ENCODE data around the gene GLRX5.
"Not testable (repeated sequence)": the region's sequence is repeated elsewhere in the genome, so short reads cannot be mapped to it uniquely, and the experiment has no call there.

GLRX5 gene

GRCh38 chr14:95557291-95557690, 22.4 kb downstream of the GLRX5 start:
- no peak for DNase-seq (ENCODE audit: low read depth in 2 of 2)

GRCh38 chr14:95557832-95558231, 23.0 kb downstream of the GLRX5 start:
- no peak for DNase-seq (ENCODE audit: low read depth in 2 of 2)

GRCh38 chr14:95559203-95559602, 24.4 kb downstream of the GLRX5 start:
- DNase-seq (ENCODE audit: low read depth in 2 of 2), result no peak

GRCh38 chr14:95561001-95561412, 26.2 kb downstream of the GLRX5 start:
- DNase-seq (ENCODE audit: low read depth in 2 of 2), result peak; percentile 43 to 78

GRCh38 chr14:95562892-95563685, 28.2 kb downstream of the GLRX5 start:
- no peak for DNase-seq (ENCODE audit: low read depth in 2 of 2)

- DNase-seq (ENCODE audit: low read depth in 2 of 2), result no peak
Measured at GRCh38 chr14:95564060-95564459, 29.2 kb downstream of the GLRX5 start.

DNA sequence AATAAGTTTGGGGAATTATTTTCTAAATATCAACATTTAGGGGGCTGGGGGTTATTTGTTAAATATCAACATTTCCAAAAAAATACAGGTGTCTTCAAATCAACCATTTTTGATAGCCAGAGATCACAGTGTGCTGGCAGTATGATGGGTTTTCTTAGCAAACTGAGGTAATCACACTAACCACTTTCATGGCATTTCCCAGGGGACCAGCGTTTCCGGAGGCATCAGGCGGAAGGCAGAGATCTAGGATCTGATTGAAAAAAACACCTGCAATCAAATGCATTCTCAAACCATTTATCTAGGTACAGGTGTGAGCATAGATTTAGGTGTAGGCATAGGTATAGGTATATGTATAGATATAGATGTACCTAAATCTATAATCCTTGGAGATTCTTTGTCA, 34.6 kb downstream of the GLRX5 start:
- no peak for DNase-seq (ENCODE audit: low read depth in 2 of 2)

- no peak for DNase-seq (ENCODE audit: low read depth in 2 of 2)
Measured at GRCh38 chr14:95573313-95573712, 38.5 kb downstream of the GLRX5 start.

DNA sequence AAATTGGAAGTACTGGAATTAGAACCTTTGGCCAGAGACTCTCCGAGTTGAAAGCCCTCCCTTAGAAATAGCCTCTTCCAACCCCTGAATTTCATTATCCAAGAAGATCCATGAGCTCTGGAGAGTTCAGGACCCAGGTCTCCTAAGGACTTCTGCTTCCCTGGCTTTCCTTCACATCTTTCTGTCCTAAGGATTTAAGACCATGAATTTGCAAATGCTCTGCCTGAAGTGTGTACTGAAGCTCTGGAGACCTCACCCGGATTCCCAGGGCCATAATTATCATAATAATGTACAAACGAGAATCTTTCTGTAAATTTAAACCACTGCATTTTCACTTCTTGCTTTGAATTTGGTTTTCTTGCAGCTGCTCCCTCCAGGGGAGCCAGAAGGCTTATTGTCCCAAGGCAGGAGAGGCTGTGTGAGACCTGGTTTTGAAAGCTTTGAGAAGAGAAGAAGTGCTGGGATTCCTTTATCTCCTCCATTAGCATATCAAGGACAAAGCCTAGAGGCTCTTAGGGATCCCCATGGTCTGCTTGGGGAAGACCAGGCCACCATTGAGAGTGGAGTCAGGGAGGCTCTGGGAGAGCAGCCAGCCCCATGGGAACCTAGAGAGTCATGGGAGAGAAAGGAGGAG, 41.1 kb downstream of the GLRX5 start:
- no peak for DNase-seq (ENCODE audit: low read depth in 2 of 2)

DNA sequence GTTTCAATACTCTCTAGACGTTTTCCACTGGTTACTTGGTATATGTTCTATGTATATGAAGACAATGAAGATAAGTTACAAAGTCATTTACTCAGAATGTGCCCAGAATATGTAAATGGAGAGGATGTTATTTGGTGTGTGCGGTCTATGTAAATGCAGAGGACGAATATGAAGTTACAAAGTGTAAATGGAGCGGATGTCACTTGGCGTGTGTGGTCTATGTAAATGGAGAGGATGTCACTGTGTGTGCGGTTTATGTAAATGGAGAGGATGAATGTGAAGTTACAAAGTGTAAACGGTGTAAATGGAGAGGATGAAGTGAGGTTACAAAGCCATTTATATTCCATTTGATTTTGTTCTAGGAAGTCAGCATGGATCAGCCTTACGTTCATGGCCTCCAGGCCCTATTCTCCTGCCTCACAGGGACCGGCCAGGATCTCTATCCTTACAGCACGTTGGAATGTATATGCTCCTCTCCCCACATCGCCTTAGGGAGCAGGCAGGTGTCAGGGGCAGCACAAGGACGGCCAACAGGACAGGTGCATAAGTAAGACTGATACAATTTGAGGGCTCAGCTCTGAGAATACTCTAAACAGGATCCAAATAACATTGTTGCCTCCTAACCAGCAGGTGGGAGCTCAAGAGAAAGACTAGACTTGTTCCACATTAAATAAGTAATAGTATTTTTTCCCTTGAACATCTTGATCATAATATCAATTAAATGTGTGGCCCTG, 42.4 kb downstream of the GLRX5 start:
- DNase-seq (ENCODE audit: low read depth in 2 of 2), result no peak

DNA sequence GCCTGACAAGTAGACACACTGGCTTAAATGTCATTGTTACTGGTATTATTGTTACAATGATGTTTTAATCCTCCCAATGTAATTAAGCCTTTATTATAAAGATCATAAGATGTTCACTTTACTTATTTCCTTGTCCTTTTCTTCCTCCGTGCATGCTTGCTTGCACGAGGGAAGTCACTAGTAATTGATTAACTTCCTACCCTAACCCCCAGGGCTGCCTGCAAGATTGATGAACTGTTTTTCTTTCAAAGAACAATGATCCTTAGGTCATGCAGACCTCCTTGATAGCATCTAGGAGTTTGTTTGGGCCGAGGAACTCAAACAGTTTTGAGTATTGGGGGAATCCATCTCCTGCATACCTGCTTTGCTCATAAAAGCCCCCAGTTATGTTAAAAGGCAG, 43.0 kb downstream of the GLRX5 start:
- no peak for DNase-seq (ENCODE audit: low read depth in 2 of 2)

GRCh38 chr14:95583836-95584617, 49.2 kb downstream of the GLRX5 start:
- DNase-seq (ENCODE audit: low read depth in 2 of 2), result not testable (repeated sequence)

DNA sequence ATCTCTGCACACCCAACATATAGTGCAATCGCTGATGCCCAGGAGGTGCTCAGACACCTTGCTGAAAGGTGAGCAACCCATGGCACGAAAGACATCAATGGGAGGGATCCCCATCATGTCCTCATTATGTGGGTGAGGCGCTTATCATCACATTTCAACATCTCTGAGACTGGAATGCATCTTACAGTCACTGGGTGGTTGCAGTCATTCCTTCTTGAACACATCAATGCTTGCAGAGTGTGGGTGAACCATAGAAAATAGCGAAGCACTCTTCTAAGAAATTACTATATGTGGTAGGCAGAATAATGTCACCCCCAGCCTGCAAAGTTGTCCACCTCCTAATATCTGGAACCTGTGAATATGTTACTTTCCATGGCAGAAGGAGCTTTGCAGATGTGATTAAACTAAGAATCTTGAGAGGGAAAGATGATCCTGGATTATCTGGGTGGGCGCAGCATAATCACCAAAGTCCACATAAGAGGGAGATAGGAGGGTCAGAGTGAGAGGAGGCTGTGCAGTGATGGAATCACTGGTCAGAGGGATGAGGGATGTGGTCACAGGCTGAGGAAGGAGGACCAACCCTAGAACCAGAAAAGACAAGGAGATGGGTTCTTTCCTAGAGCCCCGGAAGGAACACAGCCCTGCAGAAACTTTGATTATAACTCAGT, 51.2 kb downstream of the GLRX5 start:
- DNase-seq (ENCODE audit: low read depth in 2 of 2), result no peak

- not testable (repeated sequence) for DNase-seq (ENCODE audit: low read depth in 2 of 2)
Measured at GRCh38 chr14:95591182-95591581, 56.3 kb downstream of the GLRX5 start.

Data from stimulated activated CD4-positive, alpha-beta T cell treated with anti-CD3 and anti-CD28 coated beads, Interleukin-1b, Interleukin-23, amount 100 ng/mL, for 1 hour (primary cell).